K562 (cell line): ENCODE measurements around the gene UBE2N. TPM values are rescaled to one million over a fixed set of nuclear protein-coding genes. Genes with fewer than 3 reads are reported as not detected.

Experiments
- CBFA2T2 ChIP-seq: fragments of 450-650 bp; conservative IDR thresholded peaks from 2 replicates; pipeline ENCODE4 v1.6.1; 2017; ENCODE audit warnings: mild to moderate bottlenecking
- CREB1 ChIP-seq, 2 experiments: sonication (generic) in 1 of 2; formaldehyde crosslinking in 1 of 2; IDR thresholded peaks; 2 replicates each; pipeline versions ENCODE4 v1.6.1 to v1.8.0; 2012 to 2022; ENCODE audit warnings: inconsistent platforms in 1 of 2, mild to moderate bottlenecking in 1 of 2, missing genetic modification reagents in 1 of 2, moderate library complexity in 1 of 2
- CREM ChIP-seq: IDR thresholded peaks from 2 replicates; pipeline ENCODE4 v1.6.1; 2014; ENCODE audit warnings: antibody characterized with exemption, low read depth
- HNRNPK ChIP-seq: fragments of 200-400 bp; formaldehyde crosslinking; IDR thresholded peaks from one replicate; pipeline ENCODE4 v1.6.1; 2018; ENCODE audit warnings: mild to moderate bottlenecking, low read depth, low read length; ENCODE audit not compliant: poor library complexity, severe bottlenecking
- IRF2 ChIP-seq: sonication (generic); formaldehyde crosslinking; IDR thresholded peaks from 2 replicates; pipeline ENCODE4 v1.8.1; 2022; ENCODE audit warnings: mild to moderate bottlenecking, missing genetic modification reagents
- MAX ChIP-seq: sonication (generic); formaldehyde crosslinking; IDR thresholded peaks from 2 replicates; pipeline ENCODE4 v1.9.0; 2022; ENCODE audit warnings: mild to moderate bottlenecking, missing genetic modification reagents
- MED1 ChIP-seq: sonication (generic); formaldehyde crosslinking; IDR thresholded peaks from 2 replicates; pipeline ENCODE4 v1.8.1; 2023; ENCODE audit warnings: missing genetic modification reagents, borderline replicate concordance
- MNT ChIP-seq, 2 experiments: fragments of 450-650 bp; conservative IDR thresholded peaks; 2 replicates each; pipeline ENCODE4 v1.6.1; 2017; ENCODE audit warnings: mild to moderate bottlenecking in 2 of 2, moderate library complexity in 2 of 2
- NKRF ChIP-seq: fragments of 450-650 bp; IDR thresholded peaks from 2 replicates; pipeline ENCODE4 v1.6.1; 2016; ENCODE audit warnings: borderline replicate concordance
- PRMT5 ChIP-seq: sonication (generic); formaldehyde crosslinking; IDR thresholded peaks from 2 replicates; pipeline ENCODE4 v1.5.0; 2020; ENCODE audit warnings: missing genetic modification reagents
- SMARCA4 ChIP-seq: fragments of 450-650 bp; IDR thresholded peaks from 2 replicates; pipeline ENCODE4 v1.6.1; 2016
- STAT6 ChIP-seq: sonication (generic); formaldehyde crosslinking; IDR thresholded peaks from 2 replicates; pipeline ENCODE4 v1.8.1; 2023; ENCODE audit warnings: mild to moderate bottlenecking, missing genetic modification reagents
- TEAD2 ChIP-seq: fragments of 450-650 bp; IDR thresholded peaks from 2 replicates; pipeline ENCODE4 v1.6.1; 2016; ENCODE audit warnings: missing genetic modification characterization, control low read depth, missing compliant biosample characterization
- THRAP3 ChIP-seq: fragments of 450-650 bp; IDR thresholded peaks from 2 replicates; pipeline ENCODE4 v1.6.1; 2016; ENCODE audit warnings: mild to moderate bottlenecking, inconsistent platforms, borderline replicate concordance
- TRIM24 ChIP-seq, 2 experiments: fragments of 450-650 bp; IDR thresholded peaks; 2 replicates each; pipeline ENCODE4 v1.6.1; 2016
- ZC3H8 ChIP-seq: fragments of 450-650 bp; IDR thresholded peaks from 2 replicates; pipeline ENCODE4 v1.6.1; 2017
- ZKSCAN1 ChIP-seq: fragments of 150-350 bp; IDR thresholded peaks from 2 replicates; pipeline ENCODE4 v1.6.1; 2016; ENCODE audit warnings: low read depth, low read length
- ZNF592 ChIP-seq: fragments of 450-650 bp; IDR thresholded peaks from 2 replicates; pipeline ENCODE4 v1.6.1; 2017; ENCODE audit warnings: antibody characterized with exemption, mild to moderate bottlenecking
- ZNF668 ChIP-seq: fragments of 250-450 bp; sonication (Bioruptor Pico); IDR thresholded peaks from 2 replicates; pipeline ENCODE4 v1.8.0; 2022; ENCODE audit warnings: mild to moderate bottlenecking, inconsistent platforms
- polyA plus RNA-seq, 8 experiments: library from polyadenylated mRNA; depleted of rRNA in 4 of 8; stranded (reverse) in 5 of 8; unstranded in 3 of 8; fragments of >200 nt; fragmentation: Nextera tagmentation in 2 of 8; fragmentation: Illumina TruSeq in 1 of 8; extraction: Ambion mirVana in 2 of 8; extraction: Trizol in 1 of 8; gene quantifications; 2 replicates each; pipeline versions ENCODE4 v1.2.1 to v1.2.3, GENCODE V29; 2011 to 2014; ENCODE audit warnings: inconsistent platforms in 1 of 8, missing spikeins in 1 of 8
- total RNA-seq, 7 experiments: library from RNA; depleted of rRNA in 6 of 7; stranded (reverse); fragments of >200 nt in 6 of 7; fragmentation: Illumina TruSeq in 2 of 7; extraction: Trizol in 2 of 7; gene quantifications; 2 replicates each; pipeline versions ENCODE4 v1.2.1 to v1.2.3, GENCODE V29; 2011 to 2021; ENCODE audit warnings: low replicate concordance in 1 of 7

The UBE2N gene
- total and polyA plus RNA-seq, 9 of the 15 experiments (the other 6 are each of a cell fraction or from before 2014, with no cell fraction given): 189 to 826 (median 260) TPM

GRCh38 chr12:93356214-93356613 is 85.5 kb downstream of the UBE2N start (continued):
- TF ChIP-seq MNT (conservative IDR thresholded peaks at IDR 0.05) (peak; percentile 55 to 59; a peak in 3 of 4 replicates), ZC3H8 (no peak), TEAD2 (tag) (no peak), NKRF (no peak), HNRNPK (no peak), THRAP3 (no peak), ZKSCAN1 (no peak), PRMT5 (no peak), CREB1 (IDR thresholded peaks at IDR 0.05) (no peak), CREB1 (CRISPR knock-in tag; IDR thresholded peaks at IDR 0.05) (0 out of 2 replicates have a peak, but pooled peaks have one; percentile 21), SMARCA4 (no peak), CREM (peak; percentile 74), STAT6 (CRISPR knock-in tag) (no peak), IRF2 (CRISPR knock-in tag) (no peak), ZNF668 (CRISPR knock-in tag) (no peak), MAX (CRISPR knock-in tag) (peak; percentile 82), TRIM24 (IDR thresholded peaks at IDR 0.05) (no peak), ZNF592 (peak; percentile 74), CBFA2T2 (no peak), MED1 (CRISPR knock-in tag) (no peak)
